Upper lobe of right lung (tissue), 1 donor: ENCODE results near the gene DLG2. TPM values are rescaled to one million over a fixed set of nuclear protein-coding genes. Genes with fewer than 3 reads are reported as not detected.

Experiments used
- ATAC-seq: fragments of 200-7000 bp; cut with Tn5 transposase; one replicate; pipeline ENCODE4 v1.9.1; 2020; ENCODE audit warnings: mild to moderate bottlenecking, moderate library complexity
- DNase-seq: peaks from one replicate; pipeline ENCODE4 v3.0.0-alpha.2; 2020
- H3K27ac ChIP-seq: fragments of 200-600 bp; one replicate; pipeline ENCODE4 v1.8.0; 2022
- H3K27me3 ChIP-seq: fragments of 200-600 bp; one replicate; pipeline ENCODE4 v1.8.0; 2022; ENCODE audit warnings: mild to moderate bottlenecking
- H3K36me3 ChIP-seq: fragments of 200-600 bp; one replicate; pipeline ENCODE4 v1.8.0; 2022
- H3K4me1 ChIP-seq: fragments of 200-600 bp; one replicate; pipeline ENCODE4 v1.8.0; 2022
- H3K4me3 ChIP-seq: fragments of 200-600 bp; one replicate; pipeline ENCODE4 v1.8.0; 2022; ENCODE audit warnings: mild to moderate bottlenecking
- H3K9me3 ChIP-seq: fragments of 200-600 bp; one replicate; pipeline ENCODE4 v1.8.0; 2022
- CTCF ChIP-seq: fragments of 200-600 bp; IDR thresholded peaks from one replicate; pipeline ENCODE4 v1.8.0; 2022; ENCODE audit warnings: antibody characterized with exemption
- intact Hi-C: fragments of 100-400 bp; cut with DNase I; formaldehyde crosslinking; loops from one replicate; pipeline ENCODE4 v1.11.0; 2022
- total RNA-seq: library from RNA; stranded (reverse); fragmentation: NEBNext Ultra II Directional; extraction: Animal tissue kit (Norgen Biotek cat#: 25700); gene quantifications from one replicate; pipeline ENCODE4 v1.2.1, GENCODE V29; 2021
- donor health status: DM: no; HTN: yes; CAD: no; lungs with severe emphysema.

DLG2 gene
- total RNA-seq, 1 donor from 2014 or later = 9.7 TPM

- DNase-seq (no peak), ATAC-seq (no peak)
- H3K4me1 ChIP-seq = no peaks in the 10 kb centered on the region
- H3K36me3 ChIP-seq = no peaks in the 10 kb centered on the region
- no peak for TF ChIP-seq CTCF
- no peaks in the 10 kb centered on the region for H3K27me3 ChIP-seq
- H3K4me3 ChIP-seq = no peak overlapping the region
- H3K27ac ChIP-seq = no peak overlapping the region
- intact Hi-C loops = no loop called here
- no peaks in the 10 kb centered on the region for H3K9me3 ChIP-seq
These were observed 887.1 kb downstream of the DLG2 start for GRCh38 chr11:84740050-84740449.

- Histone ChIP-seq H3K9me3 (no peaks in the 10 kb centered on the region), H3K27me3 (no peaks in the 10 kb centered on the region), H3K4me3 (no peak overlapping the region), H3K36me3 (no peaks in the 10 kb centered on the region), H3K27ac (no peak overlapping the region), H3K4me1 (peaks cover 7% of the 10 kb centered on the region)
- no peak for ATAC-seq
- no peak for DNase-seq
- intact Hi-C loops = no loop called here
- TF ChIP-seq CTCF = no peak
These were observed 902.9 kb downstream of the DLG2 start for GRCh38 chr11:84724256-84724655.

- H3K4me3 ChIP-seq = no peak overlapping the region
- intact Hi-C loops = no loop called here
- H3K4me1 ChIP-seq = peaks cover 7% of the 10 kb centered on the region
- ATAC-seq = no peak
- H3K27me3 ChIP-seq = no peaks in the 10 kb centered on the region
- DNase-seq = no peak
- no peak overlapping the region for H3K27ac ChIP-seq
- H3K36me3 ChIP-seq = no peaks in the 10 kb centered on the region
- TF ChIP-seq CTCF = no peak
- H3K9me3 ChIP-seq = no peaks in the 10 kb centered on the region
These were observed 904.5 kb downstream of the DLG2 start for GRCh38 chr11:84722583-84723108.

GRCh38 chr11:84721561-84721961 is 905.6 kb downstream of the DLG2 start:
- Histone ChIP-seq H3K9me3 (no peaks in the 10 kb centered on the region), H3K27me3 (no peaks in the 10 kb centered on the region), H3K4me1 (peaks cover 7% of the 10 kb centered on the region), H3K27ac (no peak overlapping the region), H3K4me3 (no peak overlapping the region), H3K36me3 (no peaks in the 10 kb centered on the region)
- ATAC-seq (no peak), DNase-seq (no peak)
- intact Hi-C loops = no loop called here
- no peak for TF ChIP-seq CTCF

- DNase-seq (peak; percentile 69), ATAC-seq (peak; percentile 80)
- H3K9me3 ChIP-seq = no peaks in the 10 kb centered on the region
These were observed 906.3 kb downstream of the DLG2 start for GRCh38 chr11:84720706-84721402.

More at GRCh38 chr11:84720706-84721402, 906.3 kb downstream of the DLG2 start:
- H3K4me3 ChIP-seq = peak overlapping the region; percentile 48
- no peaks in the 10 kb centered on the region for H3K36me3 ChIP-seq
- H3K27ac ChIP-seq = no peak overlapping the region
- intact Hi-C loops = no loop called here
- no peak for TF ChIP-seq CTCF
- H3K4me1 ChIP-seq = peaks cover 7% of the 10 kb centered on the region
- H3K27me3 ChIP-seq = no peaks in the 10 kb centered on the region
